CD4-positive, CD25-positive, alpha-beta regulatory T cell (primary cell): ENCODE measurements around the gene CIROP. TPM values are rescaled to one million over a fixed set of nuclear protein-coding genes. Genes with fewer than 3 reads are reported as not detected.
A peak's percentile ranks its signal among the peaks of the same experiment; 100 is the strongest.
"Not testable (repeated sequence)": the region's sequence is repeated elsewhere in the genome, so short reads cannot be mapped to it uniquely, and the experiment has no call there.

Experiments
- ATAC-seq, 2 donors: fragments of 150-1000 bp; cut with Tn5 transposase; one replicate each; pipeline ENCODE4 v1.10.0; 2021; ENCODE audit warnings: low read depth in 2 of 2, moderate number of reproducible peaks in 2 of 2, moderate library complexity in 1 of 2
- DNase-seq, 3 donors: peaks; one replicate each; pipeline versions ENCODE4 v3.0.0 to v3.0.0-alpha.2; 2012 to 2022; ENCODE audit warnings: mixed read lengths in 1 of 3
- H3K27ac ChIP-seq: one replicate; pipeline ENCODE4 v1.7.0; 2013; ENCODE audit warnings: mild to moderate bottlenecking, low read length; ENCODE audit not compliant: insufficient read depth, poor library complexity, severe bottlenecking
- H3K27me3 ChIP-seq: one replicate; pipeline ENCODE4 v1.7.0; 2013; ENCODE audit warnings: low read length; ENCODE audit not compliant: control insufficient read depth, insufficient read depth
- H3K36me3 ChIP-seq: one replicate; pipeline ENCODE4 v1.7.0; 2013; ENCODE audit warnings: mild to moderate bottlenecking, low read length, moderate library complexity; ENCODE audit not compliant: control insufficient read depth, insufficient read depth
- H3K4me1 ChIP-seq: 2 replicates; pipeline ENCODE4 v1.7.0; 2013; ENCODE audit warnings: mild to moderate bottlenecking, low read length; ENCODE audit not compliant: insufficient read depth, control insufficient read depth, poor library complexity, severe bottlenecking
- H3K4me3 ChIP-seq: one replicate; pipeline ENCODE4 v1.7.0; 2013; ENCODE audit warnings: low read depth, mild to moderate bottlenecking, low read length, moderate library complexity
- H3K9me3 ChIP-seq, 2 experiments: 1 replicate in 1 of 2; 2 replicates in 1 of 2; pipeline ENCODE4 v1.7.0; 2013; ENCODE audit warnings: low read length in 2 of 2, mild to moderate bottlenecking in 1 of 2, moderate library complexity in 1 of 2; ENCODE audit not compliant: control insufficient read depth in 2 of 2
- H3K27ac Mint-ChIP-seq, 3 donors: one replicate each; pipeline ENCODE4 v1.8.0; 2020 to 2022; ENCODE audit warnings: mild to moderate bottlenecking in 3 of 3, mixed read lengths in 3 of 3, moderate library complexity in 2 of 3
- H3K27me3 Mint-ChIP-seq: one replicate; pipeline ENCODE4 v1.8.0; 2022; ENCODE audit warnings: mild to moderate bottlenecking, mixed read lengths
- H3K36me3 Mint-ChIP-seq: one replicate; pipeline ENCODE4 v1.8.0; 2020; ENCODE audit warnings: mixed read lengths
- H3K4me1 Mint-ChIP-seq, 4 donors: one replicate each; pipeline ENCODE4 v1.8.0; 2020 to 2022; ENCODE audit warnings: mixed read lengths in 4 of 4, mild to moderate bottlenecking in 1 of 4
- H3K4me3 Mint-ChIP-seq, 4 donors: one replicate each; pipeline ENCODE4 v1.8.0; 2020 to 2022; ENCODE audit warnings: mild to moderate bottlenecking in 4 of 4, mixed read lengths in 4 of 4, moderate library complexity in 3 of 4
- H3K9me3 Mint-ChIP-seq, 7 donors: one replicate each; pipeline ENCODE4 v1.8.0; 2020 to 2022; ENCODE audit warnings: mixed read lengths in 7 of 7, mild to moderate bottlenecking in 3 of 7, moderate library complexity in 2 of 7
- polyA plus RNA-seq, 4 donors: library from polyadenylated mRNA; unstranded; fragments of 300-500 nt; fragmentation: Illumina TruSeq; gene quantifications; one replicate each; pipeline ENCODE4 v1.2.3, GENCODE V29; 2021
- total RNA-seq: library from RNA; stranded (reverse); gene quantifications from one replicate; pipeline ENCODE4 v1.2.3, GENCODE V29; 2022

Gene CIROP
- total and polyA plus RNA-seq, 5 donors from 2014 or later = 0.23 TPM; not detected in 4

DNA sequence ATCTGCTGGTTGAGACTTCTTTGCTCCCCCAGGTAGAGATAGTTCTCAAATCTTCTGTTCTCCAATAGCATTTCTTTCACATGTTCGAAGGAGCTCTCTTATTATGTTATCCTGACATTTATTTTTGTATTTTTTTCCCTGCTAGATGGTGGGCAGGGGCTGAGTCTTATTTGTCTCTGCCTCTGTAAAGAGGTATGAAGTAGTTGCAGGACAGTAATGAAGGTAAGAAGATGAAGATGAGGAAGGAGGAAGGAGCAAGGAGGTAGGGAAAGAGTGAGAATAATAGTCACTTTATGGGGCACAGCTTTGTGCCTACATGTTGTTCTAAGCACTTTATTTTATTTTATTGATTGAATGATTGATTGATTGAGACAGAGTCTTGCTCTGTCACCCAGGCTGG lies 5.0 kb upstream of the CIROP start:
- H3K27me3 ChIP-seq = peaks cover 3% of the 10 kb centered on the region
- no peak overlapping the region for H3K27ac Mint-ChIP-seq
- DNase-seq (no peak), ATAC-seq (no peak)
- peaks cover 0 to 1% (median 0%) of the 10 kb centered on the region in 7 donors for H3K9me3 Mint-ChIP-seq
- no peaks in the 10 kb centered on the region for H3K36me3 ChIP-seq
- H3K4me1 ChIP-seq = no peaks in the 10 kb centered on the region
- H3K27ac ChIP-seq = no peak overlapping the region
- H3K4me1 Mint-ChIP-seq = peaks cover 0 to 2% (median 0%) of the 10 kb centered on the region in 4 donors
- H3K9me3 ChIP-seq = no peaks in the 10 kb centered on the region
- peaks cover 12% of the 10 kb centered on the region for H3K27me3 Mint-ChIP-seq
- H3K4me3 Mint-ChIP-seq = no peak overlapping the region
- no peak overlapping the region for H3K4me3 ChIP-seq
- H3K36me3 Mint-ChIP-seq = no peaks in the 10 kb centered on the region

DNA sequence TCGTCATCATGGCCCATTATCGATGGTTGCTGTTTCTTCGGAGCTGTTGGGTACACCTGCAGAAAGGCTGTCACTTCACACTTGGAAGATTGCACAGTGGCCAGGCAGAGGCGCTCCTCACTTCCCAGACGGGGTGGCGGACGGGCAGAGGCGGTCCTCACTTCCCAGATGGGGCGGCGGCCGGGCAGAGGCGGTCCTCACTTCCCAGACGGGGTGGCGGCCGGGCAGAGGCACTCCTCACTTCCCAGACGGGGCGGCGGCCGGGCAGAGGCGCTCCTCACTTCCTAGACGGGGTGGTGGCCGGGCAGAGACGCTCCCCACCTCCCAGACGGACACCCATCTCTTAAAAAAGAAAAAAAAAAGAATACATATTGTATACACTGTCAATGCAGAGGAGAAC lies 3.4 kb upstream of the CIROP start:
- not testable (repeated sequence) for DNase-seq, H3K4me3 ChIP-seq, H3K27me3 ChIP-seq, H3K9me3 Mint-ChIP-seq, H3K4me1 ChIP-seq, H3K4me1 Mint-ChIP-seq, H3K9me3 ChIP-seq, H3K27ac Mint-ChIP-seq, H3K4me3 Mint-ChIP-seq, H3K27ac ChIP-seq, H3K27me3 Mint-ChIP-seq, H3K36me3 Mint-ChIP-seq, H3K36me3 ChIP-seq, ATAC-seq

DNA sequence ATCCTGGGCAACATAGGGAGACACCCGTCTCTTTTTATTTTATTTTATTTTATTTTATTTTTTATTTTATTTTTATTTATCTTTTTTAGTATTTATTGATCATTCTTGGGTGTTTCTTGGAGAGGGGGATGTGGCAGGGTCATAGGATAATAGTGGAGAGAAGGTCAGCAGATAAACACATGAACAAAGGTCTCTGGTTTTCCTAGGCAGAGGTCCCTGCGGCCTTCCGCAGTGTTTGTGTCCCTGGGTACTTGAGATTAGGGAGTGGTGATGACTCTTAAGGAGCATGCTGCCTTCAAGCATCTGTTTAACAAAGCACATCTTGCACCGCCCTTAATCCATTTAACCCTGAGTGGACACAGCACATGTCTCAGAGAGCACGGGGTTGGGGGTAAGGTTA lies 2.8 kb upstream of the CIROP start:
- not testable (repeated sequence) for DNase-seq, H3K4me1 Mint-ChIP-seq, H3K27ac Mint-ChIP-seq, H3K4me1 ChIP-seq, ATAC-seq, H3K9me3 Mint-ChIP-seq, H3K36me3 Mint-ChIP-seq, H3K27me3 ChIP-seq, H3K4me3 Mint-ChIP-seq, H3K4me3 ChIP-seq, H3K27ac ChIP-seq, H3K36me3 ChIP-seq, H3K9me3 ChIP-seq, H3K27me3 Mint-ChIP-seq

DNA sequence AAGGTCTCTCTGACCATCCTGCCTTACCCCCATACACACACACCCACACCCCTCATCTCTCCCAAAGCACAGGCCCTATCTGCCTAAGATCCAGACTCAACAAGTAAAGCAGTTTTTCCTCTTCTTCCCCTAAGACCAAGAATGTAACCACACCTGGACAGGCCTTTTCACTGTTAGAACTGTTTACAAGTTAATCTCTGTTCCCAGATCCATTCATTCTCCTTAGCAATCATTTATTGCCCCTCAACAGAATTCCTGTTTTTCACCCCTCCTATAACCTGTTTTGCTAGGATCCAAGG lies 1.9 kb upstream of the CIROP start:
- no peak for ATAC-seq
- peaks cover 7% of the 10 kb centered on the region for H3K27me3 Mint-ChIP-seq

DNA sequence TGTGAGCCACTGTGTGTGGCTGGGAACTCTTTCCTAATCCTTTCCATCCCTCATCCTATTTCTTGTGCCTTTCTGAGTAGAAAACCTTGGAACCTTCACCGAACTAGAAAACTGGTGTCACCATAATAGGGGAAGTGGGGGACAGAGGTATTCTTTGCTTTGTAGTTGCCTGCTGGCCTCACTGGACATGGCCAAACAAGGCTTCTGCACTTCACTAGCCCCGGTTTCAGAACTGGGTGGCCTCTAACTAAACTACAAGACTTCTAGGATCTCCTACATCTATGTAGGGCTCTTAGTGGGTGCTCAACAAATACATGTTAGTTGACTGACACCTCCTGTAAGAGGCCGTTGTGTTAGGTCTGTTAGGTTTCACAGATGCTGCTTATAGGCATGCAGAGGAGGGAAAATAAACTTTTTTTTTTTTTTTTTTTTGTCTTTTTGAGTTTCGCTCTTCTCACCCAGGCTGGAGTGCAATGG lies 597 bp upstream of the CIROP start:
- ATAC-seq = no peak
- Histone ChIP-seq H3K27me3 (peaks cover 2% of the 10 kb centered on the region), H3K36me3 (no peaks in the 10 kb centered on the region), H3K9me3 (no peaks in the 10 kb centered on the region), H3K27ac (no peak overlapping the region), H3K4me3 (no peak overlapping the region), H3K4me1 (no peaks in the 10 kb centered on the region)
- Mint-ChIP-seq H3K4me3 (peak overlapping the region in 1 of 4 donors; percentile 39), H3K4me1 (peaks cover 0 to 5% (median under 1%) of the 10 kb centered on the region in 4 donors), H3K36me3 (no peaks in the 10 kb centered on the region), H3K27ac (no peak overlapping the region), H3K9me3 (no peaks in the 10 kb centered on the region), H3K27me3 (peaks cover 7% of the 10 kb centered on the region)
- DNase-seq = no peak

More for the DNA sequence above, 1.9 kb upstream of the CIROP start:
- no peaks in the 10 kb centered on the region for H3K36me3 ChIP-seq
- H3K27ac ChIP-seq = no peak overlapping the region
- DNase-seq = no peak
- Mint-ChIP-seq H3K4me3 (no peak overlapping the region), H3K27ac (peak overlapping the region in 1 of 3 donors; percentile 44), H3K4me1 (no peaks in the 10 kb centered on the region), H3K36me3 (no peaks in the 10 kb centered on the region), H3K9me3 (no peaks in the 10 kb centered on the region)
- no peaks in the 10 kb centered on the region for H3K9me3 ChIP-seq
- H3K4me1 ChIP-seq = no peaks in the 10 kb centered on the region
- no peak overlapping the region for H3K4me3 ChIP-seq
- H3K27me3 ChIP-seq = peaks cover 3% of the 10 kb centered on the region

DNA sequence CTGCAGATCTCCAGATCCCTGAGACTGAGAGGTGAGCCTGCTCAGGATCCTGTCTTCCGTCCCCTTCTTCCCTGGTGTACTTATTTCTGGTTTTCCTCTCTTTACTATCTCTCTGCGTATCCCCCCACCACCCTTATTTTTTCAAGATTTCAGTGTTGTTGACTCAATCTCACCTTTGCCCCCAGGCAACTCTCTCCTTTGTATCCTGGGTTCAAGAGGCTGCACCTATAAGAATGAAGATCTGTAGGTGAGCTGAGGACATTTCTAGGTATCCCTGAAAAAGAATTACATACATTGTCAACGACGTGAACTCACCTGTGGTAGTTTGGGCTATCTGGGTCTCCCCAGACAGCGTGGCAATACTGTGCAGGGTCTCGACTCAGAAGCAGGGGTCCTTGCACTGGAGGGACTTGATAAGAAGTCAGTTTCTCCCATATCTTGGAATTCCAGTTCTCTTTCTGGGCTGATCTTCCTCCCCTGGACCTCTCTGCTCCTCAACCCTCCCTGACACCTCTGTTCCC lies 659 bp downstream of the CIROP start:
- DNase-seq = no peak
- Histone ChIP-seq H3K4me1 (no peaks in the 10 kb centered on the region), H3K27ac (no peak overlapping the region), H3K36me3 (no peaks in the 10 kb centered on the region), H3K4me3 (no peak overlapping the region), H3K9me3 (no peaks in the 10 kb centered on the region), H3K27me3 (no peaks in the 10 kb centered on the region)
- Mint-ChIP-seq H3K36me3 (peaks cover 4% of the 10 kb centered on the region), H3K27me3 (peaks cover 7% of the 10 kb centered on the region), H3K27ac (peak overlapping the region in 1 of 3 donors; percentile 25), H3K4me3 (no peak overlapping the region), H3K9me3 (no peaks in the 10 kb centered on the region), H3K4me1 (peaks cover 0 to 10% (median 4%) of the 10 kb centered on the region in 4 donors)
- no peak for ATAC-seq

DNA sequence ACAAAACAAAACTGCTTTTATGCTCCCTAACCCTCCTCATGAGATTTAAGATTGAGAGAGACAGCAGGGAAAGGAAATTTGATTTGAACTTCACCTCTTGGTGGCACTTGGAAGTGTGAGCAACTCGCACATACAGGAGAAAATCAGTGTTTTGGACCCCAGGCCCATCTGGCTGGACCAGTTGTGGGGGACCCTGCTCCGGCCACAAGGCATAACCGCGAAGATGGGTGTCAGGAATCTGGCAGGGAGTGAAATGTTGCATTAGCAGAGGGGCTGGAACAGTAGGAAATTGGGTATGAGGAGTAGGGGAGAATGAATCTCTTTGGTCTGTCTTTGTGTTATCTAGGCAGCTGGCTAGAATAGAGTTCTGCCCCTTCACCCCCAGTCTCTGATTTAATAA lies 1.2 kb downstream of the CIROP start:
- no peaks in the 10 kb centered on the region for H3K9me3 ChIP-seq
- ATAC-seq (no peak), DNase-seq (no peak)
- peaks cover 7% of the 10 kb centered on the region for H3K27me3 Mint-ChIP-seq
- peak overlapping the region in 1 of 3 donors; percentile 92 for H3K27ac Mint-ChIP-seq
- no peaks in the 10 kb centered on the region for H3K9me3 Mint-ChIP-seq
- no peaks in the 10 kb centered on the region for H3K4me1 ChIP-seq
- H3K4me1 Mint-ChIP-seq = peaks cover 0 to 15% (median 4%) of the 10 kb centered on the region in 4 donors
- H3K4me3 Mint-ChIP-seq = no peak overlapping the region
- peaks cover 4% of the 10 kb centered on the region for H3K36me3 Mint-ChIP-seq
- no peak overlapping the region for H3K27ac ChIP-seq
- no peak overlapping the region for H3K4me3 ChIP-seq
- H3K36me3 ChIP-seq = peaks cover 3% of the 10 kb centered on the region
- no peaks in the 10 kb centered on the region for H3K27me3 ChIP-seq

DNA sequence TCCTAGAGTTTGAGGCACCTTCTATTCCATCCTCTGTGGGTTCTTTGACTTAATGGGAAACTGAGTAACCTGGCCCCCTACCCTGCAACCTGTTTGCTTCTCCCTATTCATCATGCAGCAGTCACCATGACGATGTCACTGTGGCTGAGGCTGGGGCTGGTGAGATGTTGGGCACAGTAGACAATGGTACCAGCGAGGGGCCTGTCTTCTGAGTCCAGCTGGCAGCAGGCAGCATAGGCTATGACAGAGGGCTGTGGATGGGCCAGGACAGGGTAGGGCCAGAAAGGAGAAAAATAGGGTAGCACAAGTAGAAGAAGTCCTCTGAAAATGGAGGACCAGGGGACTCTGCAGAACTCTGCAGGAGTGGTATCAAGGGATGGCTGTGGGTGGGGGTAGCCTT lies 2.0 kb downstream of the CIROP start:
- Histone ChIP-seq H3K27ac (no peak overlapping the region), H3K9me3 (no peaks in the 10 kb centered on the region), H3K4me1 (no peaks in the 10 kb centered on the region), H3K36me3 (peaks cover 11% of the 10 kb centered on the region), H3K4me3 (no peak overlapping the region), H3K27me3 (no peaks in the 10 kb centered on the region)
- H3K4me3 Mint-ChIP-seq = no peak overlapping the region
- peaks cover 3 to 17% (median 4%) of the 10 kb centered on the region in 4 donors for H3K4me1 Mint-ChIP-seq
- H3K27ac Mint-ChIP-seq = peak overlapping the region in 1 of 3 donors; percentile 76
- no peaks in the 10 kb centered on the region for H3K9me3 Mint-ChIP-seq
- peaks cover 7% of the 10 kb centered on the region for H3K27me3 Mint-ChIP-seq
- peaks cover 6% of the 10 kb centered on the region for H3K36me3 Mint-ChIP-seq
- no peak for DNase-seq
- ATAC-seq = no peak
